PC-3 (cell line): ENCODE results near the gene DPH7. TPM values are rescaled to one million over a fixed set of nuclear protein-coding genes. Genes with fewer than 3 reads are reported as not detected.

ENCODE experiments used
- ATAC-seq: fragments of 200-7000 bp; cut with Tn5 transposase; 2 replicates; pipeline ENCODE4 v1.9.1; 2020; ENCODE audit warnings: mild to moderate bottlenecking, moderate library complexity
- BruUV-seq: library from RNA; stranded (reverse); fragments of 400-500 nt; replicated peaks from 2 replicates; lab custom pipeline; 2021; lab: Mats Ljungman, UMichigan
- CTCF ChIA-PET: fragments of 300-600 bp; sonication (Branson Sonifier 250); formaldehyde crosslinking; loops from one replicate; lab custom pipeline; 2022; ENCODE audit warnings: antibody characterized with exemption; lab: Charles Lee
- POLR2A ChIA-PET: fragments of 300-600 bp; sonication (Branson Sonifier 250); formaldehyde crosslinking; loops from one replicate; lab custom pipeline; 2022; ENCODE audit warnings: antibody characterized with exemption; ENCODE audit not compliant: unreplicated experiment; lab: Charles Lee
- DNase-seq: peaks from one replicate; pipeline ENCODE4 v3.0.0-alpha.2; 2015
- H2AFZ ChIP-seq: fragments of 300-600 bp; sonication (generic); 2 replicates; pipeline ENCODE4 v1.6.0; 2016; ENCODE audit warnings: antibody characterized with exemption, low read length
- H3F3A ChIP-seq: fragments of 300-600 bp; sonication (generic); one replicate; pipeline ENCODE4 v1.6.0; 2017; ENCODE audit warnings: antibody characterized with exemption, low read length, control low read depth, mild to moderate bottlenecking; ENCODE audit not compliant: unreplicated experiment
- H3K27ac ChIP-seq: fragments of 300-600 bp; sonication (generic); 2 replicates; pipeline ENCODE4 v1.5.1; 2016; ENCODE audit warnings: mild to moderate bottlenecking, low read length
- H3K27me3 ChIP-seq: fragments of 300-600 bp; sonication (generic); 2 replicates; pipeline ENCODE4 v1.6.1; 2016; ENCODE audit warnings: low read length, mixed read lengths
- H3K36me3 ChIP-seq: fragments of 300-600 bp; sonication (generic); 2 replicates; pipeline ENCODE4 v1.6.1; 2016; ENCODE audit warnings: low read depth, mixed run types, low read length, mixed read lengths
- H3K4me1 ChIP-seq: fragments of 300-600 bp; sonication (generic); 2 replicates; pipeline ENCODE4 v1.5.1; 2016; ENCODE audit warnings: low read length; ENCODE audit not compliant: insufficient read depth
- H3K4me2 ChIP-seq: fragments of 300-600 bp; sonication (generic); 2 replicates; pipeline ENCODE4 v1.6.0; 2016; ENCODE audit warnings: low read length
- H3K4me3 ChIP-seq: fragments of 300-600 bp; sonication (generic); 2 replicates; pipeline ENCODE4 v1.5.1; 2016; ENCODE audit warnings: mild to moderate bottlenecking, low read length, mixed read lengths
- H3K79me2 ChIP-seq: fragments of 300-600 bp; sonication (generic); 2 replicates; pipeline ENCODE4 v1.6.1; 2017; ENCODE audit warnings: low read length, mixed read lengths
- H3K9ac ChIP-seq: fragments of 300-600 bp; sonication (generic); 2 replicates; pipeline ENCODE4 v1.6.0; 2016; ENCODE audit warnings: mild to moderate bottlenecking, low read length
- H3K9me2 ChIP-seq: fragments of 300-600 bp; sonication (generic); replicated peaks from 2 replicates; pipeline ENCODE4 v1.6.1; 2016; ENCODE audit warnings: mixed run types, low read length, mixed read lengths
- H3K9me3 ChIP-seq: fragments of 300-600 bp; sonication (generic); 2 replicates; pipeline ENCODE4 v1.6.1; 2016; ENCODE audit warnings: low read length, mixed read lengths
- H4K20me1 ChIP-seq: fragments of 300-600 bp; sonication (generic); 2 replicates; pipeline ENCODE4 v1.6.1; 2016; ENCODE audit warnings: low read length, mixed read lengths
- EZH2 ChIP-seq: fragments of 300-600 bp; sonication (generic); IDR thresholded peaks from one replicate; pipeline ENCODE4 v1.6.1; 2017; ENCODE audit warnings: antibody characterized with exemption, mild to moderate bottlenecking, low read length; ENCODE audit not compliant: unreplicated experiment
- EZH2phosphoT487 ChIP-seq: fragments of 300-600 bp; sonication (generic); IDR thresholded peaks from 2 replicates; pipeline ENCODE4 v1.6.1; 2018; ENCODE audit warnings: mild to moderate bottlenecking, antibody characterized with exemption, low read length, borderline replicate concordance
- intact Hi-C: fragments of 100-400 bp; cut with micrococcal nuclease; formaldehyde crosslinking; loops from 2 replicates; pipeline ENCODE4 v1.9.0; 2023
- total RNA-seq: library from RNA; depleted of rRNA; stranded (reverse); fragments of >200 nt; gene quantifications from 2 replicates; pipeline ENCODE4 v1.2.3, GENCODE V29; 2014
- TF ChIP-seq, protein P1 (sequence below): fragments of 300-600 bp; sonication (generic); conservative IDR thresholded peaks from 2 replicates; pipeline ENCODE4 v1.5.1; 2017; ENCODE audit warnings: antibody characterized with exemption, low read depth, mild to moderate bottlenecking, low read length

The DPH7 gene
- total RNA-seq, 1 experiment from 2014 or later: 35.1 TPM

DNA sequence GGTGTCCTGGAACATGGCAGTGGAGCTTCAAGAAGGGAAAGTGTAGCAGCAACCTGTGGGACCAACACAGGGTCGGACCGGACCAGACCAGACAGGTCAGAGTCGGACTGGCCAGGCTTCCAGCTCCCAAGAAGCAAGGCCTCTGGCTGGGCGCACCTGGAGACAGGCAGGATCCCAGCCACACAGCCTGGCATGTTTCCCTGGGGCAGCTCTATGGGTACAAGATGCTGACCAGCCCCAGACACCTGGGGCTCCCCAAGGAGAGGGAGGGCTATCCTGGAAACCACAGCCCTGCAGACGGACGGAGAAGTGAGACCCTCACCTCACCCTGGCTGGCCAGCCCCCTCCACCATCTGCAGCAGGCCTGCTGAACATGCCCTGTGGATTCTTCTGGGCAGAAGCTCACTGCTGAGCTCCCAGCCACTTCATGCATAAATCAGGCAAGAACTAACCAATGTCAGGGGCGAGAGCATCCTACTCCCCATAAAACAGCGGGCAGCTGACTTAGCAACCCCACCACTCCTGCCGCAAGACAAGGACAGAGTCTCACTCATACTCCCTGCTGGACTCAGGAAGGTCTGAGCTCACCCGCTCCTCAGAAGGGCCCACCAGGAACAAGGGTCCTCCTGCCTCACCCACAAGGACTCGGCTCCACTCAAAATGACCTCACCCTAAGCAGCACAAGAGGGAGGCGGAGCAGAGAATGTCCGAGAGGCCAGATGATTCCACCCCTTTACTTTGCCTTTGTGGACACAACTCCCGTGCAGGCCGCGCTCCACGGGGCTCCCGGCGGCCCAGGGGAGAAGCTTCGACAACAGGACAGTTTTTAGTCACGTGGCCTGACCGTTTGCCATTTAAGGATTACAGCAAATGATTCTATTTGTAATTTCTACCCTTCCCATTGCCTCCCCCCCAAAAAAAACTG lies 2.9 kb upstream of the DPH7 start:
- CTCF ChIA-PET: no interaction called here
- H3K27me3 ChIP-seq: no peaks in the 10 kb centered on the region

DNA sequence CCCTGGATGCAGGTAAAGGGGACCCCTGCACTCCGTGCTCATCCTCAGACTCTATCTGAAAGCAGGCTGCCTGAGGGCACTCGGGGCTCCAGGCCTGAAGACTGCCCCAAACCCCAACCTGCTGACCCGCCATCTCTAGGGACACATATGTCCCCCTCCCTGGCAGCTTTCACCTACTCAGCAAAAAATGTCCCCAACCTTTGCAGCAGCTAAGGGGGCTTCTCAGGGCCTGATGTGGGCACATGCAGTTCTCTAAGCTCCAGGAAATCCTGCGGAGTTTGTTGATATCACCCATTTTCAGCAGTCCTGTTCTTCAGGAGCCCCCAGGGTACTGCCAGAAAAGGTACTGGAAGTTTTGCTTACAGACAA lies 2.2 kb upstream of the DPH7 start:
- peaks cover 2% of the 10 kb centered on the region; the same call in 1 of the 2 replicates for H3K36me3 ChIP-seq
- no peaks in the 10 kb centered on the region for H3F3A ChIP-seq
- ChIA-PET CTCF (no interaction called here), POLR2A (no interaction called here)
- H2AFZ ChIP-seq: no peak overlapping the region
- H3K4me3 ChIP-seq: no peak overlapping the region
- BruUV-seq: no TSS peak
- peaks cover 27% of the 10 kb centered on the region for H3K79me2 ChIP-seq
- H3K9me2 ChIP-seq: no peaks in the 10 kb centered on the region
- H3K27ac ChIP-seq: no peak overlapping the region
- intact Hi-C loops: no loop called here
- no peaks in the 10 kb centered on the region for H3K27me3 ChIP-seq
- H3K4me1 ChIP-seq: peaks cover 12% of the 10 kb centered on the region; the same call in 1 of the 2 replicates
- H3K9ac ChIP-seq: no peak overlapping the region
- no peak for ATAC-seq
- no peak overlapping the region for H3K4me2 ChIP-seq
- TF ChIP-seq, protein P1, sequence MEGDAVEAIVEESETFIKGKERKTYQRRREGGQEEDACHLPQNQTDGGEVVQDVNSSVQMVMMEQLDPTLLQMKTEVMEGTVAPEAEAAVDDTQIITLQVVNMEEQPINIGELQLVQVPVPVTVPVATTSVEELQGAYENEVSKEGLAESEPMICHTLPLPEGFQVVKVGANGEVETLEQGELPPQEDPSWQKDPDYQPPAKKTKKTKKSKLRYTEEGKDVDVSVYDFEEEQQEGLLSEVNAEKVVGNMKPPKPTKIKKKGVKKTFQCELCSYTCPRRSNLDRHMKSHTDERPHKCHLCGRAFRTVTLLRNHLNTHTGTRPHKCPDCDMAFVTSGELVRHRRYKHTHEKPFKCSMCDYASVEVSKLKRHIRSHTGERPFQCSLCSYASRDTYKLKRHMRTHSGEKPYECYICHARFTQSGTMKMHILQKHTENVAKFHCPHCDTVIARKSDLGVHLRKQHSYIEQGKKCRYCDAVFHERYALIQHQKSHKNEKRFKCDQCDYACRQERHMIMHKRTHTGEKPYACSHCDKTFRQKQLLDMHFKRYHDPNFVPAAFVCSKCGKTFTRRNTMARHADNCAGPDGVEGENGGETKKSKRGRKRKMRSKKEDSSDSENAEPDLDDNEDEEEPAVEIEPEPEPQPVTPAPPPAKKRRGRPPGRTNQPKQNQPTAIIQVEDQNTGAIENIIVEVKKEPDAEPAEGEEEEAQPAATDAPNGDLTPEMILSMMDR: no peak
- TF ChIP-seq EZH2phosphoT487 (no peak), EZH2 (no peak)
- H4K20me1 ChIP-seq: 0 out of 2 replicates have a peak, but pooled peaks cover 5% of the 10 kb centered on the region
- DNase-seq: no peak
- H3K9me3 ChIP-seq: no peaks in the 10 kb centered on the region

More for the DNA sequence above, 2.9 kb upstream of the DPH7 start:
- POLR2A ChIA-PET: no interaction called here
- Histone ChIP-seq H3K36me3 (no peaks in the 10 kb centered on the region; the same call in 1 of the 2 replicates), H3K4me3 (no peak overlapping the region), H3K27ac (no peak overlapping the region), H3K9me3 (no peaks in the 10 kb centered on the region), H3K4me2 (no peak overlapping the region), H2AFZ (no peak overlapping the region), H3F3A (no peaks in the 10 kb centered on the region), H3K79me2 (peaks cover 20% of the 10 kb centered on the region), H3K9me2 (no peaks in the 10 kb centered on the region), H3K4me1 (peaks cover 12% of the 10 kb centered on the region; the same call in 1 of the 2 replicates), H3K9ac (no peak overlapping the region), H4K20me1 (no peaks in the 10 kb centered on the region)
- no TSS peak for BruUV-seq
- no peak for DNase-seq
- intact Hi-C loops: no loop called here
- ATAC-seq: no peak
- no peak for TF ChIP-seq EZH2phosphoT487
- no peak for TF ChIP-seq EZH2
- TF ChIP-seq, protein P1: no peak
